Progenitor cell of endocrine pancreas (in vitro differentiated cells): ENCODE data around the gene ROR1. TPM values are rescaled to one million over a fixed set of nuclear protein-coding genes. Genes with fewer than 3 reads are reported as not detected.

ENCODE experiments used
- DNase-seq: peaks from one replicate; pipeline ENCODE4 v3.0.0; 2021; ENCODE audit warnings: low spot score; ENCODE audit not compliant: unreplicated experiment
- H3K27ac Mint-ChIP-seq: 2 replicates; pipeline ENCODE4 v1.8.0; 2021; ENCODE audit warnings: mild to moderate bottlenecking, moderate library complexity, mixed read lengths
- H3K27me3 Mint-ChIP-seq: 2 replicates; pipeline ENCODE4 v1.8.0; 2021; ENCODE audit warnings: mixed read lengths
- H3K36me3 Mint-ChIP-seq: 2 replicates; pipeline ENCODE4 v1.8.0; 2022; ENCODE audit warnings: mixed read lengths; ENCODE audit not compliant: insufficient read depth
- H3K4me1 Mint-ChIP-seq: 2 replicates; pipeline ENCODE4 v1.8.0; 2021; ENCODE audit warnings: low read depth, mixed read lengths
- H3K4me3 Mint-ChIP-seq: 2 replicates; pipeline ENCODE4 v1.8.0; 2021; ENCODE audit warnings: low read depth, mild to moderate bottlenecking, moderate library complexity, mixed read lengths
- H3K9me3 Mint-ChIP-seq: 2 replicates; pipeline ENCODE4 v1.8.0; 2021; ENCODE audit warnings: low read depth, mixed read lengths
- CTCF ChIP-seq: fragments of 200-600 bp; sonication (generic); IDR thresholded peaks from one replicate; pipeline ENCODE4 v1.5.0; 2021; ENCODE audit warnings: antibody characterized with exemption, mild to moderate bottlenecking; ENCODE audit not compliant: unreplicated experiment
- total RNA-seq: library from RNA; stranded (reverse); gene quantifications from 2 replicates; pipeline ENCODE4 v1.2.1, GENCODE V29; 2021

Gene ROR1
- total RNA-seq, 1 donor from 2014 or later, result 63.8 TPM

DNA sequence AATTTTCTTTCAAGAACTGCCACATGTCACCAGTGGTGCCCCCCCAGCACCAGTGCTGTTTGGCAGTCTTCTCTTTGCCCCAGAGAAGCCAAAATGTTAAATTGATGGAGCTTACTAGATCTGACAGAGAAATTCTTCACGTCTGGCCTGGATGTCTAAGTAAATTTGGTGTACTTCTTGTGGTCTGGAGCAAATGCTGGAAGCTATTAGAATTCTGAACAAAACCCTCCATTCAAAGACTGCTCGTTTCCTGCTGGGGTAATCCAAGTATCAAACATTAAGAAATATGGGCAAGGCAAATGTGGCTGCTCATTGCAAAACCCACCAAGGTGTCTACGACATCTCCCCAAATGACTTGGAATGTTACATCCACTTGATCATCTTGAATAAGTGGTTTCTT lies 92.3 kb downstream of the ROR1 start:
- no peaks in the 10 kb centered on the region for H3K36me3 Mint-ChIP-seq
- no peak overlapping the region for H3K4me3 Mint-ChIP-seq
- peaks cover 34% of the 10 kb centered on the region for H3K4me1 Mint-ChIP-seq
- TF ChIP-seq CTCF, result no peak
- H3K27ac Mint-ChIP-seq, result no peak overlapping the region
- no peaks in the 10 kb centered on the region for H3K27me3 Mint-ChIP-seq
- no peak for DNase-seq
- no peaks in the 10 kb centered on the region for H3K9me3 Mint-ChIP-seq

DNA sequence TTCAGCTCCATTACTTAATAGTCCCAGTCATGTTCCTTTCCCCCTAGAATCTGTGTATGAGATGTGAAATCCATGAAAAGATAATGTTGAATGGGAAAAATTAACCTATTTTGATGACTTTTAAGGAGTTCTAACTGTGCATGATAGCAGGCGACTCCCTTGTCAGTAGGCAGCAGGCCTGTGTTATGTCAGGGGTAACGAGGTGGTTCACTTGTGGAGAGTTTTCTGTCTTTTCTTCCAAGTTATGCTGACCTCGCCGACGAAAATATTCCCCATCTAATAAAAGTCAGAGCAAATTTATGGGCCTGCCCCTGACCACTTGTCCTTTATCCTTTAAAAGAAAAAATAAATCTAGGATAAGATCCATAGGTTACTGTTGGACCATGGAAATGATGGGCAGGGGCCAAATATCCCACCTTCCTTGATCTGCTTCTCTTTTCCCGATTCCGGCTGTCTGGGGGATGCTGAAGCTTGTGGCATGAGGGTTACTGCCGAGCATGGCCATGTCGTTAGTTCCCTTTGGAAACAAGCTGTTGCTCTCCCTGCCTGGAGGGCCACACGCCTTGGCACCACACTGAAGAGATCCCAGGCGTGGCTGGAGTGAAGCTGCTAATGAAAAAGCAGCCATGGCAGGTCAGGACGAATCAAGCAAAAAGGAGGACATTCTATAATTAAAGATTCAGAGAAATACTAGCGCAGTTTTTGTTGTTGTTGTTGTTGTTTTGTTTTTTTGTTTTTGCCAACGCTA lies 93.8 kb downstream of the ROR1 start:
- DNase-seq, result no peak
- Mint-ChIP-seq H3K36me3 (no peaks in the 10 kb centered on the region), H3K4me1 (peaks cover 32% of the 10 kb centered on the region), H3K27ac (peak overlapping the region; percentile 14), H3K4me3 (no peak overlapping the region), H3K9me3 (no peaks in the 10 kb centered on the region), H3K27me3 (no peaks in the 10 kb centered on the region)
- TF ChIP-seq CTCF, result no peak

DNA sequence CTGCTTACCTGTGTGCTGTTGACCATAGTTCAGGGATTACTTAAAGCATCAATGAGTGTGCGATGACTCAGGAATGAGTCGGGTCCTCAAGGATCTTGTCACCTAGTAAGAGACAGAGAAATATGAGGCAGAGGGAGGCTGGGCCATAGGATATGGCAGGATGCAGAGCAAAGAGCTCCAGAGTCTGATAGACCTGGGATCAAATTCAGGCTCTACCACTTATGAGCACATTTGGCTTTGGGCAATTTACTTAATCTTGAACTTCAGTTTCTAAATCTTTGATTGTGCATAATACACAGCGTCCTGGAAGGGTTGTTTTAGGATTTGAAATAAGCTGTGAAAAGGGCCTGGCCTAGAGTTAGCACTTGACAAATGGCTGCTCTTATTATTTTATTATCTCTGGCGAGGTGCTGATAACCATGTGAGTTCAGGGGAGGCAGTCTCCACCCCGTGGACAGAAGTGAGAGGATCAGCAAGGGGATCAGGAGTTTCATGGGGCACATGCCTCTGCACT lies 94.5 kb downstream of the ROR1 start:
- TF ChIP-seq CTCF, result peak; percentile 8
- H3K9me3 Mint-ChIP-seq, result no peaks in the 10 kb centered on the region
- H3K36me3 Mint-ChIP-seq, result no peaks in the 10 kb centered on the region
- H3K27ac Mint-ChIP-seq, result no peak overlapping the region
- no peak for DNase-seq
- H3K4me3 Mint-ChIP-seq, result no peak overlapping the region
- H3K4me1 Mint-ChIP-seq, result peaks cover 31% of the 10 kb centered on the region
- H3K27me3 Mint-ChIP-seq, result no peaks in the 10 kb centered on the region

GRCh38 chr1:63870152-63870551 lies 96.3 kb downstream of the ROR1 start:
- Mint-ChIP-seq H3K27me3 (no peaks in the 10 kb centered on the region), H3K9me3 (no peaks in the 10 kb centered on the region), H3K4me1 (peaks cover 35% of the 10 kb centered on the region), H3K27ac (no peak overlapping the region), H3K36me3 (no peaks in the 10 kb centered on the region), H3K4me3 (no peak overlapping the region)
- TF ChIP-seq CTCF, result peak; percentile 23
- no peak for DNase-seq

- no peak for TF ChIP-seq CTCF
- H3K27me3 Mint-ChIP-seq, result no peaks in the 10 kb centered on the region
- H3K4me3 Mint-ChIP-seq, result no peak overlapping the region
- no peaks in the 10 kb centered on the region for H3K36me3 Mint-ChIP-seq
- H3K4me1 Mint-ChIP-seq, result peaks cover 48% of the 10 kb centered on the region
- H3K9me3 Mint-ChIP-seq, result no peaks in the 10 kb centered on the region
- H3K27ac Mint-ChIP-seq, result no peak overlapping the region
- no peak for DNase-seq
Observed at GRCh38 chr1:63871463-63871862, 97.6 kb downstream of the ROR1 start.
